ENCODE results near the gene NBL1. TPM values are rescaled to one million over a fixed set of nuclear protein-coding genes. Genes with fewer than 3 reads are reported as not detected.

NBL1 gene
- total RNA-seq, 3 donors from 2014 or later, result 20.7 to 27.6 (median 20.7) TPM

- ATAC-seq (no peak), DNase-seq (peak; percentile 38)
- Mint-ChIP-seq H3K36me3 (ENCODE audit: insufficient read depth) (no peaks in the 10 kb centered on the region), H3K4me3 (no peak overlapping the region), H3K4me1 (ENCODE audit: low read depth) (peaks cover 24% of the 10 kb centered on the region), H3K9me3 (no peaks in the 10 kb centered on the region), H3K27me3 (ENCODE audit: low read depth) (peaks cover 8% of the 10 kb centered on the region)
Measured at GRCh38 chr1:19661721-19662228, 17.7 kb downstream of the NBL1 start.

GRCh38 chr1:19662313-19662712, 18.2 kb downstream of the NBL1 start:
- ATAC-seq (no peak), DNase-seq (no peak)
- Mint-ChIP-seq H3K9me3 (no peaks in the 10 kb centered on the region), H3K4me3 (no peak overlapping the region), H3K4me1 (ENCODE audit: low read depth) (peaks cover 27% of the 10 kb centered on the region), H3K36me3 (ENCODE audit: insufficient read depth) (no peaks in the 10 kb centered on the region), H3K27me3 (ENCODE audit: low read depth) (peaks cover 11% of the 10 kb centered on the region)

- H3K27me3 Mint-ChIP-seq (ENCODE audit: low read depth), result peaks cover 11% of the 10 kb centered on the region
- peak within 1 kb of the TSS; percentile 60 for H3K4me3 Mint-ChIP-seq
- peaks cover 22% of the 10 kb centered on the region for H3K4me1 Mint-ChIP-seq (ENCODE audit: low read depth)
- ATAC-seq, result peak; percentile 71 to 76
- H3K36me3 Mint-ChIP-seq (ENCODE audit: insufficient read depth), result no peaks in the 10 kb centered on the region
- no peaks in the 10 kb centered on the region for H3K9me3 Mint-ChIP-seq
- no peak for DNase-seq
Measured at GRCh38 chr1:19664453-19665185, 20.5 kb downstream of the NBL1 start, which contains the start of gene HTR6. Gene HTR6 (plus strand): TSS chr1:19664875. CDS start chr1:19665754, 879 bp downstream.

- ATAC-seq (peak; percentile 11), DNase-seq (no peak)
- no peaks in the 10 kb centered on the region for H3K36me3 Mint-ChIP-seq (ENCODE audit: insufficient read depth)
- peaks cover 23% of the 10 kb centered on the region for H3K4me1 Mint-ChIP-seq (ENCODE audit: low read depth)
- no peaks in the 10 kb centered on the region for H3K9me3 Mint-ChIP-seq
- H3K27me3 Mint-ChIP-seq (ENCODE audit: low read depth), result peaks cover 11% of the 10 kb centered on the region
- peak overlapping the region; percentile 60 for H3K4me3 Mint-ChIP-seq
Measured at GRCh38 chr1:19665186-19665495, 21.0 kb downstream of the NBL1 start.

- ATAC-seq, result no peak
- Mint-ChIP-seq H3K36me3 (ENCODE audit: insufficient read depth) (no peaks in the 10 kb centered on the region), H3K4me1 (ENCODE audit: low read depth) (peaks cover 23% of the 10 kb centered on the region), H3K27me3 (ENCODE audit: low read depth) (peaks cover 11% of the 10 kb centered on the region), H3K9me3 (no peaks in the 10 kb centered on the region), H3K4me3 (peak overlapping the region; percentile 74)
- no peak for DNase-seq
Measured at GRCh38 chr1:19665496-19666465, 21.7 kb downstream of the NBL1 start.

- Mint-ChIP-seq H3K27me3 (ENCODE audit: low read depth) (peaks cover 10% of the 10 kb centered on the region), H3K9me3 (no peaks in the 10 kb centered on the region), H3K36me3 (ENCODE audit: insufficient read depth) (no peaks in the 10 kb centered on the region)
Measured at GRCh38 chr1:19668888-19669287, 24.8 kb downstream of the NBL1 start.

GRCh38 chr1:19670787-19671186, 26.7 kb downstream of the NBL1 start:
- Mint-ChIP-seq H3K4me3 (no peak overlapping the region), H3K4me1 (ENCODE audit: low read depth) (peaks cover 14% of the 10 kb centered on the region), H3K9me3 (no peaks in the 10 kb centered on the region), H3K27me3 (ENCODE audit: low read depth) (peaks cover 9% of the 10 kb centered on the region), H3K36me3 (ENCODE audit: insufficient read depth) (no peaks in the 10 kb centered on the region)
- DNase-seq (no peak), ATAC-seq (no peak)

More at GRCh38 chr1:19668888-19669287, 24.8 kb downstream of the NBL1 start:
- ATAC-seq, result no peak
- DNase-seq, result no peak
- Mint-ChIP-seq H3K4me1 (ENCODE audit: low read depth) (peaks cover 19% of the 10 kb centered on the region), H3K4me3 (no peak overlapping the region)

GRCh38 chr1:19672237-19672636, 28.1 kb downstream of the NBL1 start:
- no peak for ATAC-seq
- H3K9me3 Mint-ChIP-seq, result no peaks in the 10 kb centered on the region
- no peaks in the 10 kb centered on the region for H3K27me3 Mint-ChIP-seq (ENCODE audit: low read depth)
- no peak for DNase-seq
- H3K4me1 Mint-ChIP-seq (ENCODE audit: low read depth), result peaks cover 2% of the 10 kb centered on the region
- no peak overlapping the region for H3K4me3 Mint-ChIP-seq
- no peaks in the 10 kb centered on the region for H3K36me3 Mint-ChIP-seq (ENCODE audit: insufficient read depth)

- DNase-seq (no peak), ATAC-seq (no peak)
- H3K27me3 Mint-ChIP-seq (ENCODE audit: low read depth), result no peaks in the 10 kb centered on the region
- no peaks in the 10 kb centered on the region for H3K9me3 Mint-ChIP-seq
- no peaks in the 10 kb centered on the region for H3K36me3 Mint-ChIP-seq (ENCODE audit: insufficient read depth)
- H3K4me1 Mint-ChIP-seq (ENCODE audit: low read depth), result no peaks in the 10 kb centered on the region
- no peak overlapping the region for H3K4me3 Mint-ChIP-seq
Measured at GRCh38 chr1:19675797-19676196, 31.7 kb downstream of the NBL1 start.

GRCh38 chr1:19676438-19676922, 32.4 kb downstream of the NBL1 start:
- Mint-ChIP-seq H3K27me3 (ENCODE audit: low read depth) (no peaks in the 10 kb centered on the region), H3K36me3 (ENCODE audit: insufficient read depth) (no peaks in the 10 kb centered on the region), H3K4me1 (ENCODE audit: low read depth) (no peaks in the 10 kb centered on the region), H3K4me3 (no peak overlapping the region), H3K9me3 (no peaks in the 10 kb centered on the region)
- ATAC-seq, result no peak
- DNase-seq, result no peak

- Mint-ChIP-seq H3K9me3 (no peaks in the 10 kb centered on the region), H3K36me3 (ENCODE audit: insufficient read depth) (peaks cover 4% of the 10 kb centered on the region), H3K4me3 (no peak overlapping the region), H3K4me1 (ENCODE audit: low read depth) (no peaks in the 10 kb centered on the region), H3K27me3 (ENCODE audit: low read depth) (no peaks in the 10 kb centered on the region)
- ATAC-seq (no peak), DNase-seq (no peak)
Measured at GRCh38 chr1:19678493-19678892, 34.4 kb downstream of the NBL1 start.

- ATAC-seq, result no peak
Measured at GRCh38 chr1:19678931-19679453, 34.9 kb downstream of the NBL1 start.

GRCh38 chr1:19679691-19680090, 35.6 kb downstream of the NBL1 start:
- no peaks in the 10 kb centered on the region for H3K27me3 Mint-ChIP-seq (ENCODE audit: low read depth)
- no peak for DNase-seq
- no peaks in the 10 kb centered on the region for H3K9me3 Mint-ChIP-seq
- ATAC-seq, result no peak
- no peak overlapping the region for H3K4me3 Mint-ChIP-seq
- H3K36me3 Mint-ChIP-seq (ENCODE audit: insufficient read depth), result peaks cover 4% of the 10 kb centered on the region
- H3K4me1 Mint-ChIP-seq (ENCODE audit: low read depth), result no peaks in the 10 kb centered on the region

More at GRCh38 chr1:19678931-19679453, 34.9 kb downstream of the NBL1 start:
- no peak for DNase-seq
- Mint-ChIP-seq H3K4me1 (ENCODE audit: low read depth) (no peaks in the 10 kb centered on the region), H3K4me3 (no peak overlapping the region), H3K36me3 (ENCODE audit: insufficient read depth) (peaks cover 4% of the 10 kb centered on the region), H3K9me3 (no peaks in the 10 kb centered on the region), H3K27me3 (ENCODE audit: low read depth) (no peaks in the 10 kb centered on the region)

GRCh38 chr1:19680644-19681043, 36.5 kb downstream of the NBL1 start:
- DNase-seq (no peak), ATAC-seq (no peak)
- no peaks in the 10 kb centered on the region for H3K4me1 Mint-ChIP-seq (ENCODE audit: low read depth)
- H3K9me3 Mint-ChIP-seq, result no peaks in the 10 kb centered on the region
- no peaks in the 10 kb centered on the region for H3K27me3 Mint-ChIP-seq (ENCODE audit: low read depth)
- H3K36me3 Mint-ChIP-seq (ENCODE audit: insufficient read depth), result peaks cover 4% of the 10 kb centered on the region
- no peak overlapping the region for H3K4me3 Mint-ChIP-seq
